ENCODE measurements around the gene SIN3A. TPM values are rescaled to one million over a fixed set of nuclear protein-coding genes. Genes with fewer than 3 reads are reported as not detected.

SIN3A gene
- total RNA-seq, 4 donors from 2014 or later: 26.6 to 46.4 (median 35.3) TPM

GRCh38 chr15:75431682-75432081 lies 19.8 kb downstream of the SIN3A start:
- DNase-seq (ENCODE audit: low spot score): no peak
- TF ChIP-seq CTCF (IDR thresholded peaks at IDR 0.05): no peak
- no peak for ATAC-seq (ENCODE audit: low FRiP score)

- DNase-seq (ENCODE audit: low spot score) (no peak), ATAC-seq (ENCODE audit: low FRiP score) (no peak)
- TF ChIP-seq CTCF (IDR thresholded peaks at IDR 0.05): no peak
Observed at GRCh38 chr15:75431270-75431669, 20.2 kb downstream of the SIN3A start.

- no peak for ATAC-seq (ENCODE audit: low FRiP score)
- TF ChIP-seq CTCF (IDR thresholded peaks at IDR 0.05): no peak
- no peak for DNase-seq (ENCODE audit: low spot score)
Observed at GRCh38 chr15:75430259-75430658, 21.2 kb downstream of the SIN3A start.

DNA sequence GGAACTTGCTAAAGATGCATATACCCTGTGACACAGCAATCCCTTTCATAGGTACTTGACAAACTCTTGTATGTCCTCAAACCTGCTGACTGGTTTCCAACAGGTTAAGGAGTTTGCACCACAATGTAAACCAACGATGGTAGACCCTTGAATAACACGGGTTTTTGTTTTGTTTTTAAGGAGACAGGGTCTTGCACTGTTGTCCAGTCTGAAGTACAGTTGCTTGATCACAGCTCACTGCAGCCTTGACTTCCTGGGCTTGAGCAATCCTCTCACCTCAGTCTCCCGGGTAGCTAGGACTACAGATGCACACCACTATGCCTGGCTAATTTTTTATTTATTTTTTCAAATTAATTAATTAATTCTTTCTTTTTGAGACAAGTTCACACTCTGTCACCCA lies 23.3 kb downstream of the SIN3A start:
- DNase-seq (ENCODE audit: low spot score) (no peak), ATAC-seq (ENCODE audit: low FRiP score) (no peak)
- no peak for TF ChIP-seq CTCF (IDR thresholded peaks at IDR 0.05)

- no peak for ATAC-seq (ENCODE audit: low FRiP score)
- DNase-seq (ENCODE audit: low spot score): no peak
Observed at GRCh38 chr15:75425966-75426500, 25.5 kb downstream of the SIN3A start.

DNA sequence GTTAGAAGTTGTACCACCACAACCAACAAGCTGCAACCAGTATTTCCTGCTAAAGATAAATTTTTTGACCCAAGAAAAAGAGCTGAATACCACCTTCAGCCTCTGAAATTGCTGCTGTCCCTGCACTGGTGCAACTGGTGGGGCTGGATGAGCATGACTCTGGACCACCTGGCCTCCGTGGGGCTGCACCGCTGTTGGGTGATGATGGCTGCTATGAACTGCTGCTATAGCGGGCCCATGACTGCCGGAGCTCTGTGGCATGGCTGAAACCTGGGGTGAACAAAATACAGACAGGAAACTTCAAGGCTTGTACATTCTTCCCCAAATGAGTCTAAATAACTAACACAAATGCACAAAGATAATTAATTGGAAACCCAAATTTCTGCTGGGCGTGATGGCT lies 28.9 kb downstream of the SIN3A start:
- DNase-seq (ENCODE audit: low spot score) (no peak), ATAC-seq (ENCODE audit: low FRiP score) (no peak)
- TF ChIP-seq CTCF (IDR thresholded peaks at IDR 0.05): no peak

More at GRCh38 chr15:75425966-75426500, 25.5 kb downstream of the SIN3A start:
- TF ChIP-seq CTCF (IDR thresholded peaks at IDR 0.05): no peak

GRCh38 chr15:75420698-75421097 lies 30.8 kb downstream of the SIN3A start:
- TF ChIP-seq CTCF (IDR thresholded peaks at IDR 0.05): no peak
- DNase-seq (ENCODE audit: low spot score) (no peak), ATAC-seq (ENCODE audit: low FRiP score) (no peak)
